Measurements from ENCODE around the gene OR6A2.

GRCh38 chr11:6742260-6742659 is 57.2 kb downstream of the OR6A2 start:
- TF ChIP-seq EZH2 (IDR thresholded peaks at IDR 0.05; ENCODE audit: borderline replicate concordance), result no peak
- TF ChIP-seq CTCF (IDR thresholded peaks at IDR 0.05; ENCODE audit: poor library complexity), result no peak
- TF ChIP-seq EZH2phosphoT487 (IDR thresholded peaks at IDR 0.05; ENCODE audit: low read depth, severe bottlenecking, unreplicated experiment), result no peak
